HG03159 (cell line): ENCODE measurements around the gene NECAB2.

ENCODE experiments used
- ATAC-seq: cut with Tn5 transposase; IDR thresholded peaks from one replicate; pipeline ENCODE4 v1.9.1; 2021; ENCODE audit warnings: mild to moderate bottlenecking, moderate library complexity; ENCODE audit not compliant: unreplicated experiment

Gene NECAB2

GRCh38 chr16:83951544-83951943 is 16.5 kb upstream of the NECAB2 start:
- ATAC-seq, result no peak

GRCh38 chr16:83952587-83952939 is 15.5 kb upstream of the NECAB2 start:
- ATAC-seq, result no peak

GRCh38 chr16:83952940-83953795 is 14.9 kb upstream of the NECAB2 start, which contains the start of gene OSGIN1:
OSGIN1 (plus strand) TSS chr16:83953240; CDS start chr16:83957672, 4,432 bp downstream.
- peak; percentile 84 for ATAC-seq

- no peak for ATAC-seq
Measured at GRCh38 chr16:83953796-83954576, 14.1 kb upstream of the NECAB2 start.

- ATAC-seq, result no peak
Measured at GRCh38 chr16:83954577-83955016, 13.4 kb upstream of the NECAB2 start.

GRCh38 chr16:83955218-83956130 is 12.6 kb upstream of the NECAB2 start:
- no peak for ATAC-seq

GRCh38 chr16:83956336-83957289 is 11.4 kb upstream of the NECAB2 start:
- no peak for ATAC-seq

- ATAC-seq, result no peak
Measured at GRCh38 chr16:83957296-83957855, 10.7 kb upstream of the NECAB2 start.

GRCh38 chr16:83958137-83958845 is 9.8 kb upstream of the NECAB2 start:
- no peak for ATAC-seq

- ATAC-seq, result no peak
Measured at GRCh38 chr16:83958846-83959565, 9.0 kb upstream of the NECAB2 start.

GRCh38 chr16:83959656-83960434 is 8.2 kb upstream of the NECAB2 start:
- ATAC-seq, result no peak

GRCh38 chr16:83960521-83961249 is 7.4 kb upstream of the NECAB2 start:
- no peak for ATAC-seq

GRCh38 chr16:83961591-83961990 is 6.5 kb upstream of the NECAB2 start:
- no peak for ATAC-seq

- ATAC-seq, result no peak
Measured at GRCh38 chr16:83963277-83964119, 4.5 kb upstream of the NECAB2 start.

GRCh38 chr16:83964684-83965443 is 3.2 kb upstream of the NECAB2 start:
- ATAC-seq, result no peak
